ENCODE measurements around the gene PGAP2. TPM values are rescaled to one million over a fixed set of nuclear protein-coding genes. Genes with fewer than 3 reads are reported as not detected.

Gene PGAP2
- total and polyA plus RNA-seq, 2 of the 13 experiments (the other 11 are each of a cell fraction or from before 2014, with no cell fraction given) = 21.5 to 47.8 TPM

GRCh38 chr11:3807909-3808860 is at the start of gene PGAP2 (continued):
- TF ChIP-seq ATF6 (CRISPR knock-in tag; conservative IDR thresholded peaks at IDR 0.05) (no peak), ZNF121 (CRISPR knock-in tag; IDR thresholded peaks at IDR 0.05) (no peak), NR0B2 (CRISPR knock-in tag; IDR thresholded peaks at IDR 0.05) (0 out of 2 replicates have a peak, but pooled peaks have one; percentile 22), STAT5B (CRISPR knock-in tag; IDR thresholded peaks at IDR 0.05) (no peak), ERF (CRISPR knock-in tag; IDR thresholded peaks at IDR 0.05) (no peak), GABPB1 (CRISPR knock-in tag; IDR thresholded peaks at IDR 0.05) (peak; percentile 68; the same call in 1 of the 2 replicates), ZBTB3 (CRISPR knock-in tag; IDR thresholded peaks at IDR 0.05; ENCODE audit: borderline replicate concordance, low read depth) (no peak), ZFY (CRISPR knock-in tag; IDR thresholded peaks at IDR 0.05) (peak; percentile 52; the same call in 1 of the 2 replicates), POLR2A (IDR thresholded peaks at IDR 0.05; ENCODE audit: insufficient read depth in 1 of 2, low read depth in 2 of 2, low read length in 2 of 2) (peak in 1 of 2 experiments; percentile 52; a peak in 2 of 4 replicates), ZNF589 (CRISPR knock-in tag; conservative IDR thresholded peaks at IDR 0.05) (0 out of 2 replicates have a peak, but pooled peaks have one; percentile 28), MZF1 (CRISPR knock-in tag; IDR thresholded peaks at IDR 0.05; ENCODE audit: borderline replicate concordance) (no peak), MYNN (CRISPR knock-in tag; IDR thresholded peaks at IDR 0.05; ENCODE audit: low read depth) (no peak), HNF4G (IDR thresholded peaks at IDR 0.05; ENCODE audit: borderline replicate concordance, low read depth, low read length) (no peak), HNF4G (CRISPR knock-in tag; IDR thresholded peaks at IDR 0.05; ENCODE audit: borderline replicate concordance, low read depth) (0 out of 2 replicates have a peak, but pooled peaks have one; percentile 23), ZNF75D (CRISPR knock-in tag; IDR thresholded peaks at IDR 0.05; ENCODE audit: borderline replicate concordance) (no peak), TFE3 (CRISPR knock-in tag; IDR thresholded peaks at IDR 0.05) (0 out of 2 replicates have a peak, but pooled peaks have one; percentile 2), ZSCAN22 (CRISPR knock-in tag; IDR thresholded peaks at IDR 0.05) (no peak), MXI1 (IDR thresholded peaks at IDR 0.05; ENCODE audit: borderline replicate concordance, low read depth, low read length) (0 out of 3 replicates have a peak, but pooled peaks have one; percentile 5), ZC3H13 (CRISPR knock-in tag; IDR thresholded peaks at IDR 0.05) (0 out of 2 replicates have a peak, but pooled peaks have one; percentile 18), HOXA9 (CRISPR knock-in tag; IDR thresholded peaks at IDR 0.05; ENCODE audit: borderline replicate concordance) (no peak), ZNF513 (CRISPR knock-in tag; conservative IDR thresholded peaks at IDR 0.05) (no peak), SMC3 (IDR thresholded peaks at IDR 0.05; ENCODE audit: low read length) (peak; percentile 46)

Measured in HepG2 (cell line).